Esophagus muscularis mucosa (tissue), 4 donors: Measurements from ENCODE around the gene TTC7B.
"Not testable (repeated sequence)": the region's sequence is repeated elsewhere in the genome, so short reads cannot be mapped to it uniquely, and the experiment has no call there.

ENCODE experiments used
- EP300 ChIP-seq: sonication (generic); formaldehyde crosslinking; IDR thresholded peaks from one replicate; pipeline ENCODE4 v1.6.1; 2017; ENCODE audit warnings: antibody characterized with exemption
- POLR2AphosphoS5 ChIP-seq, 2 donors: sonication (generic); formaldehyde crosslinking; IDR thresholded peaks; one replicate each; pipeline ENCODE4 v1.6.1; 2017; ENCODE audit warnings: antibody characterized with exemption in 2 of 2
- TF ChIP-seq, protein P1 (sequence below), 3 experiments: fragments of 200-600 bp in 2 of 3; fragments of 450-650 bp in 1 of 3; sonication (generic) in 2 of 3; IDR thresholded peaks; one replicate each; pipeline ENCODE4 v1.5.1; 2017 to 2019; ENCODE audit warnings: antibody characterized with exemption in 3 of 3, mild to moderate bottlenecking in 2 of 3, moderate library complexity in 1 of 3

- TF ChIP-seq, protein P1, sequence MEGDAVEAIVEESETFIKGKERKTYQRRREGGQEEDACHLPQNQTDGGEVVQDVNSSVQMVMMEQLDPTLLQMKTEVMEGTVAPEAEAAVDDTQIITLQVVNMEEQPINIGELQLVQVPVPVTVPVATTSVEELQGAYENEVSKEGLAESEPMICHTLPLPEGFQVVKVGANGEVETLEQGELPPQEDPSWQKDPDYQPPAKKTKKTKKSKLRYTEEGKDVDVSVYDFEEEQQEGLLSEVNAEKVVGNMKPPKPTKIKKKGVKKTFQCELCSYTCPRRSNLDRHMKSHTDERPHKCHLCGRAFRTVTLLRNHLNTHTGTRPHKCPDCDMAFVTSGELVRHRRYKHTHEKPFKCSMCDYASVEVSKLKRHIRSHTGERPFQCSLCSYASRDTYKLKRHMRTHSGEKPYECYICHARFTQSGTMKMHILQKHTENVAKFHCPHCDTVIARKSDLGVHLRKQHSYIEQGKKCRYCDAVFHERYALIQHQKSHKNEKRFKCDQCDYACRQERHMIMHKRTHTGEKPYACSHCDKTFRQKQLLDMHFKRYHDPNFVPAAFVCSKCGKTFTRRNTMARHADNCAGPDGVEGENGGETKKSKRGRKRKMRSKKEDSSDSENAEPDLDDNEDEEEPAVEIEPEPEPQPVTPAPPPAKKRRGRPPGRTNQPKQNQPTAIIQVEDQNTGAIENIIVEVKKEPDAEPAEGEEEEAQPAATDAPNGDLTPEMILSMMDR (IDR thresholded peaks at IDR 0.05) = not testable (repeated sequence)
- TF ChIP-seq EP300; POLR2AphosphoS5 (IDR thresholded peaks at IDR 0.05): not testable (repeated sequence)
Measured at GRCh38 chr14:90838531-90838930, 22.3 kb upstream of the TTC7B start.
